ENCODE results near the gene VWF. TPM values are rescaled to one million over a fixed set of nuclear protein-coding genes. Genes with fewer than 3 reads are reported as not detected.

VWF gene
- total and polyA plus RNA-seq, 2 donors (not counting 3 experiments of a cell fraction or from before 2014, with no cell fraction given): 1,041 to 2,328 TPM

DNA sequence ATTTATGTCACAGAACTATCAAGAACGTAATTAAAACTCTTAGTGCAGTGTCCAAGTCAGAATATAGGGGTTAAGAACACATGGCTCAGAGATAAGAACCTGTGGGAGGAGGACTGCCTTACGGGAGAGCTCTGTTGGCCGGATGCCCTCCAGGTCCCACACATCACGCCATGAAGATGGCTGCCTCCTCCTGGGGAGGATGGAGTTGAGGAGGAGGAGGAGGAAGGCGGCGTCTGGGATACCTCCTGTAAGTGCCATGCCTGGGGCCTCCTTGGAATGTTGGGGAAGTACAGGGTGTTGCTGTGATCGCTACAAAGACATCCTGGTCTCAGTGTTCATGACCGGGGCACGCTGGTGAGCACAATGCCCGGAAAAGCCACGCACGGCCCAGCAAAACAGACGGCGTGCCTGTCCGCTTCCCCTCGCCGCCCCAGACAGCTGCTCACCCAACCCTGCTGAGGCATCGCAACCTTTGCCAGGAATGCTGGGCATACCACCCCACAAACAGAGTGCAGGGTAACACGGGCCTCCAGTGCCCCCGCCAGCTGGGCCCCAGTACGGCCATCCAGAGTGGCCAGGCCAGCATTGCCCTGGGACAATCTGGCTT is 47.0 kb upstream of the VWF start:
- Histone ChIP-seq H3K4me1 (ENCODE audit: control insufficient read depth, extremely low read depth, insufficient read depth, low read length) (peaks cover 56% of the 10 kb centered on the region), H4K20me1 (replicated peaks; ENCODE audit: control insufficient read depth, extremely low read depth, insufficient read depth, low read length) (no peaks in the 10 kb centered on the region), H3K79me2 (ENCODE audit: control insufficient read depth, insufficient read depth, low read length) (peaks cover 10% of the 10 kb centered on the region), H3K4me2 (ENCODE audit: insufficient read depth, low read length) (no peak overlapping the region), H2AFZ (ENCODE audit: low read depth, low read length) (no peak overlapping the region), H3K9me3 (replicated peaks; ENCODE audit: control insufficient read depth, insufficient read depth, low read length) (no peaks in the 10 kb centered on the region), H3K4me3 (replicated peaks in 1 of 3; ENCODE audit: insufficient read depth in 1 of 3, low read depth in 1 of 3, low read length in 3 of 3) (no peak overlapping the region), H3K27me3 (ENCODE audit: control insufficient read depth in 2 of 2, insufficient read depth in 2 of 2, low read length in 2 of 2) (no peaks in the 10 kb centered on the region), H3K9ac (replicated peaks; ENCODE audit: extremely low read depth, insufficient read depth, low read length) (peak overlapping the region; percentile 82), H3K36me3 (ENCODE audit: control insufficient read depth in 2 of 2, extremely low read depth in 1 of 2, insufficient read depth in 2 of 2, low read length in 2 of 2) (no peaks in the 10 kb centered on the region), H3K27ac (ENCODE audit: insufficient read depth, low read depth, low read length) (peak overlapping the region; percentile 100), H3K9me1 (replicated peaks; ENCODE audit: control insufficient read depth, extremely low read depth, insufficient read depth, low read length) (no peaks in the 10 kb centered on the region)
- ChIA-PET POLR2A (interaction anchor here (0.6 to 2.9 kb wide), 16 partner anchors 8 to 107 kb away, joined by 3 to 24 read pairs (median 5); partner anchors contain the start of gene VWF), CTCF (interaction anchor here (0.5 to 5.8 kb wide), 17 partner anchors 10 to 133 kb away, joined by 3 to 43 read pairs (median 5); partner anchors contain the start of gene VWF)
- peak; percentile 98 for FAIRE-seq
- peak; percentile 71 for TF ChIP-seq JUN (IDR thresholded peaks at IDR 0.05; ENCODE audit: borderline replicate concordance, insufficient read depth, insufficient read length, low read depth)
- peak; percentile 100 for TF ChIP-seq POLR2AphosphoS5 (IDR thresholded peaks at IDR 0.05; ENCODE audit: insufficient read depth, low read depth, low read length)
- TF ChIP-seq MYC (IDR thresholded peaks at IDR 0.05; ENCODE audit: low read depth, low read length): peak; percentile 45
- TF ChIP-seq, protein P1, sequence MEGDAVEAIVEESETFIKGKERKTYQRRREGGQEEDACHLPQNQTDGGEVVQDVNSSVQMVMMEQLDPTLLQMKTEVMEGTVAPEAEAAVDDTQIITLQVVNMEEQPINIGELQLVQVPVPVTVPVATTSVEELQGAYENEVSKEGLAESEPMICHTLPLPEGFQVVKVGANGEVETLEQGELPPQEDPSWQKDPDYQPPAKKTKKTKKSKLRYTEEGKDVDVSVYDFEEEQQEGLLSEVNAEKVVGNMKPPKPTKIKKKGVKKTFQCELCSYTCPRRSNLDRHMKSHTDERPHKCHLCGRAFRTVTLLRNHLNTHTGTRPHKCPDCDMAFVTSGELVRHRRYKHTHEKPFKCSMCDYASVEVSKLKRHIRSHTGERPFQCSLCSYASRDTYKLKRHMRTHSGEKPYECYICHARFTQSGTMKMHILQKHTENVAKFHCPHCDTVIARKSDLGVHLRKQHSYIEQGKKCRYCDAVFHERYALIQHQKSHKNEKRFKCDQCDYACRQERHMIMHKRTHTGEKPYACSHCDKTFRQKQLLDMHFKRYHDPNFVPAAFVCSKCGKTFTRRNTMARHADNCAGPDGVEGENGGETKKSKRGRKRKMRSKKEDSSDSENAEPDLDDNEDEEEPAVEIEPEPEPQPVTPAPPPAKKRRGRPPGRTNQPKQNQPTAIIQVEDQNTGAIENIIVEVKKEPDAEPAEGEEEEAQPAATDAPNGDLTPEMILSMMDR (IDR thresholded peaks at IDR 0.05; ENCODE audit: extremely low read depth in 1 of 2, insufficient read depth in 1 of 2, low read depth in 1 of 2, low read length in 2 of 2): peak; percentile 58 to 65
- peak; percentile 92 for TF ChIP-seq FOS (IDR thresholded peaks at IDR 0.05; ENCODE audit: borderline replicate concordance, insufficient read depth, low read length)
- TF ChIP-seq GATA2 (IDR thresholded peaks at IDR 0.05; ENCODE audit: insufficient read depth, insufficient read length, low read depth, low read length): peak; percentile 82
- TF ChIP-seq EZH2 (IDR thresholded peaks at IDR 0.05; ENCODE audit: borderline replicate concordance, low read depth, low read length, severe bottlenecking): no peak
- TF ChIP-seq, protein P2, sequence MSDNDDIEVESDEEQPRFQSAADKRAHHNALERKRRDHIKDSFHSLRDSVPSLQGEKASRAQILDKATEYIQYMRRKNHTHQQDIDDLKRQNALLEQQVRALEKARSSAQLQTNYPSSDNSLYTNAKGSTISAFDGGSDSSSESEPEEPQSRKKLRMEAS (IDR thresholded peaks at IDR 0.05; ENCODE audit: insufficient read depth, insufficient read length): peak; percentile 79
- TF ChIP-seq POLR2A (IDR thresholded peaks at IDR 0.05; ENCODE audit: low read depth, low read length): peak; percentile 96
- peak; percentile 99 for DNase-seq (ENCODE audit: low read depth, low spot score)
- intact Hi-C loops (cut with micrococcal nuclease) (loop anchor here (1.0 kb wide), 9 partner anchors 9 to 108 kb away; partner anchors contain the start of gene VWF), dilution Hi-C loops (cut with MboI; ENCODE audit: extremely low pct_ligation_motif_present, low sequenced_read_pairs) (no loop called here)
- BruUV-seq (replicated peaks): no TSS peak

Data from endothelial cell of umbilical vein (primary cell).